A549 (cell line): ENCODE measurements around the gene ADORA2B. TPM values are rescaled to one million over a fixed set of nuclear protein-coding genes. Genes with fewer than 3 reads are reported as not detected.

Experiments used
- ATAC-seq, 2 experiments: fragments of 200-7000 bp in 1 of 2; fragments of >200 bp in 1 of 2; cut with Nextera tagmentation in 1 of 2; cut with Tn5 transposase in 1 of 2; 3 replicates each; pipeline versions ENCODE4 v1.8.0 to v1.9.1; 2018 to 2020; ENCODE audit warnings: mild to moderate bottlenecking in 1 of 2, moderate library complexity in 1 of 2
- CTCF ChIA-PET: fragments of 300-600 bp; sonication (Branson Sonifier 250); formaldehyde crosslinking; extraction: SDS; loops from one replicate; lab custom pipeline; 2021; ENCODE audit warnings: antibody characterized with exemption, inconsistent platforms; lab: Yijun Ruan, JAX
- POLR2A ChIA-PET: fragments of 350-600 bp; formaldehyde crosslinking; extraction: SDS; loops from one replicate; lab custom pipeline; 2021; ENCODE audit warnings: antibody characterized with exemption, inconsistent platforms; lab: Yijun Ruan, JAX
- DNase-seq, 2 experiments: peaks; one replicate each; pipeline versions ENCODE4 v3.0.0 to v3.0.0-alpha.2; 2011 to 2016; ENCODE audit warnings: low read depth in 1 of 2, low spot score in 1 of 2
- FAIRE-seq: peaks from 2 replicates; lab custom pipeline; 2011; peaks lifted over from hg19 to GRCh38; lab: Jason Lieb, UNC
- H3K27ac ChIP-seq, 2 experiments: fragments of >200 bp; sonication (Bioruptor Twin); formaldehyde crosslinking; 3 replicates each; pipeline ENCODE4 v1.5.1; 2016 to 2017
- H3K4me1 ChIP-seq: fragments of >200 bp; sonication (Bioruptor Twin); formaldehyde crosslinking; 3 replicates; pipeline ENCODE4 v1.6.1; 2016
- H3K4me2 ChIP-seq: fragments of >200 bp; sonication (Bioruptor Twin); formaldehyde crosslinking; 3 replicates; pipeline ENCODE4 v1.6.1; 2016
- H3K4me3 ChIP-seq: fragments of >200 bp; sonication (Bioruptor Twin); formaldehyde crosslinking; 3 replicates; pipeline ENCODE4 v1.5.1; 2016
- H3K9me3 ChIP-seq: fragments of >200 bp; sonication (Bioruptor Twin); formaldehyde crosslinking; 3 replicates; pipeline ENCODE4 v1.6.1; 2016
- BHLHE40 ChIP-seq: IDR thresholded peaks from 2 replicates; pipeline ENCODE4 v1.6.1; 2012; ENCODE audit warnings: low read depth, low read length, inconsistent platforms
- CBX2 ChIP-seq: fragments of 200-600 bp; sonication (generic); IDR thresholded peaks from 2 replicates; pipeline ENCODE4 v1.6.1; 2016; ENCODE audit warnings: low read depth, mild to moderate bottlenecking, borderline replicate concordance
- CBX8 ChIP-seq: fragments of 200-600 bp; sonication (generic); IDR thresholded peaks from 2 replicates; pipeline ENCODE4 v1.6.1; 2016
- CEBPB ChIP-seq, 2 experiments: fragments of >200 bp in 1 of 2; sonication (Bioruptor Twin) in 1 of 2; formaldehyde crosslinking in 1 of 2; IDR thresholded peaks; 2 replicates each; pipeline ENCODE4 v1.6.1; 2012 to 2016
- CHD4 ChIP-seq: fragments of 200-600 bp; sonication (generic); IDR thresholded peaks from 2 replicates; pipeline ENCODE4 v1.6.1; 2016; ENCODE audit warnings: antibody characterized with exemption, mild to moderate bottlenecking, borderline replicate concordance
- EP300 ChIP-seq, 2 experiments: fragments of >200 bp; sonication (Bioruptor Twin); formaldehyde crosslinking; IDR thresholded peaks; 2 replicates in 1 of 2; 3 replicates in 1 of 2; pipeline ENCODE4 v1.6.1; 2016 to 2017
- ESRRA ChIP-seq: fragments of 150-350 bp; IDR thresholded peaks from 2 replicates; pipeline ENCODE4 v1.6.1; 2014; ENCODE audit warnings: mild to moderate bottlenecking, low read length, borderline replicate concordance
- FOSB ChIP-seq: fragments of 250-450 bp; sonication (Bioruptor Pico); IDR thresholded peaks from 2 replicates; pipeline ENCODE4 v1.5.0; 2020; ENCODE audit warnings: mild to moderate bottlenecking, moderate library complexity
- FOSL2 ChIP-seq, 2 experiments: fragments of 450-650 bp in 1 of 2; fragments of >200 bp in 1 of 2; sonication (Bioruptor Twin) in 1 of 2; formaldehyde crosslinking; IDR thresholded peaks; 2 replicates each; pipeline versions ENCODE4 v1.5.0 to v1.6.1; 2016 to 2020; ENCODE audit warnings: mild to moderate bottlenecking in 1 of 2, moderate library complexity in 1 of 2
- GATA3 ChIP-seq: IDR thresholded peaks from 2 replicates; pipeline ENCODE4 v1.6.1; 2012; ENCODE audit warnings: borderline replicate concordance
- HDAC2 ChIP-seq: fragments of 200-600 bp; sonication (generic); IDR thresholded peaks from 2 replicates; pipeline ENCODE4 v1.6.1; 2016
- HOXA7 ChIP-seq: fragments of 250-450 bp; sonication (Bioruptor Pico); IDR thresholded peaks from 2 replicates; pipeline ENCODE4 v1.5.0; 2020; ENCODE audit warnings: mild to moderate bottlenecking, moderate library complexity
- HOXB5 ChIP-seq: fragments of 250-450 bp; sonication (Bioruptor Pico); IDR thresholded peaks from 2 replicates; pipeline ENCODE4 v1.5.0; 2020; ENCODE audit warnings: mild to moderate bottlenecking, moderate library complexity
- JUN ChIP-seq, 2 experiments: fragments of >200 bp; sonication (Bioruptor Twin); formaldehyde crosslinking; IDR thresholded peaks; 2 replicates in 1 of 2; 3 replicates in 1 of 2; pipeline ENCODE4 v1.6.1; 2016 to 2017
- JUNB ChIP-seq: fragments of >200 bp; sonication (Bioruptor Twin); formaldehyde crosslinking; IDR thresholded peaks from 2 replicates; pipeline ENCODE4 v1.6.1; 2016
- KDM1A ChIP-seq: fragments of 200-600 bp; sonication (generic); IDR thresholded peaks from 2 replicates; pipeline ENCODE4 v1.6.1; 2016; ENCODE audit warnings: low read depth, mild to moderate bottlenecking
- MAFK ChIP-seq: fragments of 450-650 bp; IDR thresholded peaks from 2 replicates; pipeline ENCODE4 v1.6.1; 2014; ENCODE audit not compliant: partially characterized antibody
- MAZ ChIP-seq: fragments of 150-350 bp; IDR thresholded peaks from 2 replicates; pipeline ENCODE4 v1.6.1; 2014; ENCODE audit warnings: antibody characterized with exemption, low read depth, low read length, borderline replicate concordance
- MYC ChIP-seq: IDR thresholded peaks from 2 replicates; pipeline ENCODE4 v1.6.1; 2012; ENCODE audit warnings: mild to moderate bottlenecking, inconsistent platforms, low read length, improper control_type of control experiment, borderline replicate concordance
- NFE2L2 ChIP-seq: fragments of 150-350 bp; conservative IDR thresholded peaks from 2 replicates; pipeline ENCODE4 v1.6.1; 2014; ENCODE audit warnings: low read length
- NPAS2 ChIP-seq: fragments of 250-450 bp; sonication (Bioruptor Pico); IDR thresholded peaks from 2 replicates; pipeline ENCODE4 v1.8.0; 2022; ENCODE audit warnings: mild to moderate bottlenecking, moderate library complexity, borderline replicate concordance
- PHF8 ChIP-seq: fragments of 200-600 bp; sonication (generic); IDR thresholded peaks from 2 replicates; pipeline ENCODE4 v1.6.1; 2016; ENCODE audit warnings: low read depth, mild to moderate bottlenecking, antibody characterized with exemption, moderate library complexity, borderline replicate concordance
- RAD21 ChIP-seq, 2 experiments: fragments of >200 bp in 1 of 2; sonication (Bioruptor Twin) in 1 of 2; formaldehyde crosslinking in 1 of 2; IDR thresholded peaks in 1 of 2; conservative IDR thresholded peaks in 1 of 2; 2 replicates in 1 of 2; 3 replicates in 1 of 2; pipeline ENCODE4 v1.6.1; 2012 to 2018; ENCODE audit warnings: inconsistent platforms in 1 of 2
- RARB ChIP-seq: fragments of 250-450 bp; sonication (Bioruptor Pico); IDR thresholded peaks from 2 replicates; pipeline ENCODE4 v1.8.0; 2021; ENCODE audit warnings: mild to moderate bottlenecking, moderate library complexity
- RFX5 ChIP-seq: fragments of 450-650 bp; IDR thresholded peaks from 2 replicates; pipeline ENCODE4 v1.7.1; 2014; ENCODE audit warnings: antibody characterized with exemption, mild to moderate bottlenecking, moderate library complexity
- SREBF2 ChIP-seq: fragments of 450-650 bp; IDR thresholded peaks from 2 replicates; pipeline ENCODE4 v1.6.1; 2014; ENCODE audit warnings: mild to moderate bottlenecking, moderate library complexity
- TFCP2L1 ChIP-seq: fragments of 250-450 bp; sonication (Bioruptor Pico); IDR thresholded peaks from 2 replicates; pipeline ENCODE4 v1.5.0; 2021; ENCODE audit warnings: mild to moderate bottlenecking
- TP53 ChIP-seq: fragments of 250-450 bp; sonication (Bioruptor Pico); IDR thresholded peaks from 2 replicates; pipeline ENCODE4 v1.5.0; 2021; ENCODE audit warnings: mild to moderate bottlenecking, moderate library complexity
- ZC3H11A ChIP-seq: fragments of 450-650 bp; IDR thresholded peaks from 2 replicates; pipeline ENCODE4 v1.6.1; 2014; ENCODE audit warnings: antibody characterized with exemption, mild to moderate bottlenecking
- WGBS: methylation state at CpG from one replicate; pipeline ENCODE4 v1.1.6; 2017; ENCODE audit errors: missing lambda C conversion rate; 5-methylcytosine and 5-hydroxymethylcytosine counted together
- polyA plus RNA-seq, 4 experiments: library from polyadenylated mRNA; depleted of rRNA in 3 of 4; stranded (reverse); fragments of >200 nt; fragmentation: RNase III in 1 of 4; extraction: RNeasy Plus Mini Kit Qiagen cat#74134 plus additional on column Dnase treatment in 1 of 4; gene quantifications; 2 replicates in 3 of 4; 3 replicates in 1 of 4; pipeline ENCODE4 v1.2.3, GENCODE V29; 2011 to 2017
- TF ChIP-seq, protein P1 (sequence below): fragments of 450-650 bp; IDR thresholded peaks from 2 replicates; pipeline ENCODE4 v1.6.1; 2014; ENCODE audit warnings: antibody characterized with exemption
- TF ChIP-seq, protein P2 (sequence below): fragments of 250-450 bp; sonication (Bioruptor Pico); IDR thresholded peaks from 2 replicates; pipeline ENCODE4 v1.5.0; 2020; ENCODE audit warnings: low read depth, mild to moderate bottlenecking, moderate library complexity
- TF ChIP-seq, protein P3 (sequence below): IDR thresholded peaks from 2 replicates; pipeline ENCODE4 v1.6.1; 2012; ENCODE audit warnings: low read depth, borderline replicate concordance
- TF ChIP-seq, protein P4 (sequence below): IDR thresholded peaks from 2 replicates; pipeline ENCODE4 v1.6.1; 2012
- TF ChIP-seq, protein P5 (sequence below): fragments of >200 bp; sonication (Bioruptor Twin); formaldehyde crosslinking; IDR thresholded peaks from 3 replicates; pipeline ENCODE4 v1.6.1; 2016
- TF ChIP-seq, protein P6 (sequence below): fragments of >200 bp; sonication (Bioruptor Twin); formaldehyde crosslinking; IDR thresholded peaks from 2 replicates; pipeline ENCODE4 v1.6.1; 2016
- TF ChIP-seq, protein P7 (sequence below): fragments of 150-350 bp; IDR thresholded peaks from 2 replicates; pipeline ENCODE4 v1.6.1; 2014; ENCODE audit warnings: low read depth, mild to moderate bottlenecking, low read length

The ADORA2B gene
- polyA plus RNA-seq, 2 of the 4 experiments (the other 2 are of a cell fraction), result 5.7 to 10.2 TPM

DNA sequence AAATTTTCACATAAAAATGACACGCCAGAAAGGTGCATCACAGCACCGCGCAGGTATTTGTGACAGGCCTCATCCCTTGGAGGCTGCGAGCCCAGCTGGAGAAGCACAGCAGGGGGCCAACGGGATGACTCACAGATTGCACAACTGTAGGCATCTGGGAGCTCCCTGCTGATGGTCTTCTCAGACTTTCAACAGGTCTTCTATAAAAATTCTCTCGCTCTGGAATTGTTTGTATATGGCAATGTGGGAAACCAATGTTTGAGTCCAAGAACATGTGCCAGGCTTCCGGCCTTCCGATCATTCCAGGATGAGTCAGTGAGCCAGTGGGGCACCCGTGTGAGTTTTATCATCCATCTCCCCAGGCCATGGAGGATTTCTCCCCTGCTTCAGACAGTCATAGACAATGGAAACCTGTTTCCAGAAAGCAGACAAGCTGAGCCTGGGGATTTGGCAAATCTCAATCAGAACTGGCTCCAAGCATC is 24.1 kb upstream of the ADORA2B start:
- 6% methylated on average over 9 of the region's 9 CpGs for WGBS
- DNase-seq (peak; percentile 77 to 95), FAIRE-seq (peak; percentile 100), ATAC-seq (peak; percentile 89 to 96)
- Histone ChIP-seq H3K27ac (peak overlapping the region; percentile 71 to 84), H3K4me1 (peaks cover 33% of the 10 kb centered on the region), H3K4me2 (peak overlapping the region; percentile 35), H3K9me3 (peaks cover 10% of the 10 kb centered on the region; the same call in 2 of the 3 replicates), H3K4me3 (no peak overlapping the region)
- POLR2A ChIA-PET, result interaction anchor here (0.7 to 1.0 kb wide), 3 partner anchors 37 to 78 kb away, joined by 3 to 8 read pairs (median 4); partner anchors contain the start of gene ZSWIM7
- CTCF ChIA-PET, result interaction anchor here (0.9 to 2.6 kb wide), 3 partner anchors 10 to 31 kb away, joined by 3 to 20 read pairs (median 6); partner anchors contain the start of gene ADORA2B
- TF ChIP-seq CEBPB (IDR thresholded peaks at IDR 0.05), result peak; percentile 99 to 100
- TF ChIP-seq PHF8, result no peak
- peak; percentile 100 for TF ChIP-seq FOSL2 (IDR thresholded peaks at IDR 0.05)
- peak; percentile 99 for TF ChIP-seq FOSL2 (CRISPR knock-in tag; IDR thresholded peaks at IDR 0.05)
- peak; percentile 65; the same call in 1 of the 2 replicates for TF ChIP-seq NPAS2 (CRISPR knock-in tag)
- no peak for TF ChIP-seq SREBF2
- no peak for TF ChIP-seq MAZ
- no peak for TF ChIP-seq CBX8
- peak; percentile 100 for TF ChIP-seq JUNB
- TF ChIP-seq ESRRA, result no peak
- peak; percentile 89 to 95; a peak in 3 of 5 replicates for TF ChIP-seq EP300 (IDR thresholded peaks at IDR 0.05)
- peak; percentile 94 for TF ChIP-seq GATA3
- TF ChIP-seq, protein P1, sequence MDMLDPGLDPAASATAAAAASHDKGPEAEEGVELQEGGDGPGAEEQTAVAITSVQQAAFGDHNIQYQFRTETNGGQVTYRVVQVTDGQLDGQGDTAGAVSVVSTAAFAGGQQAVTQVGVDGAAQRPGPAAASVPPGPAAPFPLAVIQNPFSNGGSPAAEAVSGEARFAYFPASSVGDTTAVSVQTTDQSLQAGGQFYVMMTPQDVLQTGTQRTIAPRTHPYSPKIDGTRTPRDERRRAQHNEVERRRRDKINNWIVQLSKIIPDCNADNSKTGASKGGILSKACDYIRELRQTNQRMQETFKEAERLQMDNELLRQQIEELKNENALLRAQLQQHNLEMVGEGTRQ, result no peak
- TF ChIP-seq, protein P2, sequence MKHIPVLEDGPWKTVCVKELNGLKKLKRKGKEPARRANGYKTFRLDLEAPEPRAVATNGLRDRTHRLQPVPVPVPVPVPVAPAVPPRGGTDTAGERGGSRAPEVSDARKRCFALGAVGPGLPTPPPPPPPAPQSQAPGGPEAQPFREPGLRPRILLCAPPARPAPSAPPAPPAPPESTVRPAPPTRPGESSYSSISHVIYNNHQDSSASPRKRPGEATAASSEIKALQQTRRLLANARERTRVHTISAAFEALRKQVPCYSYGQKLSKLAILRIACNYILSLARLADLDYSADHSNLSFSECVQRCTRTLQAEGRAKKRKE (CRISPR knock-in tag), result peak; percentile 88; the same call in 1 of the 2 replicates
- no peak for TF ChIP-seq CBX2
- TF ChIP-seq RAD21 (conservative IDR thresholded peaks at IDR 0.05 in 1 of 2, IDR thresholded peaks at IDR 0.05 in 1 of 2), result peak; percentile 22 to 65
- no peak for TF ChIP-seq HOXA7 (CRISPR knock-in tag)
- TF ChIP-seq BHLHE40, result 0 out of 2 replicates have a peak, but pooled peaks have one; percentile 29
- peak; percentile 96 to 99; a peak in 4 of 5 replicates for TF ChIP-seq JUN (IDR thresholded peaks at IDR 0.05)
- 0 out of 2 replicates have a peak, but pooled peaks have one; percentile 3 for TF ChIP-seq HOXB5 (CRISPR knock-in tag)
- no peak for TF ChIP-seq RARB (CRISPR knock-in tag)
- TF ChIP-seq, protein P3, sequence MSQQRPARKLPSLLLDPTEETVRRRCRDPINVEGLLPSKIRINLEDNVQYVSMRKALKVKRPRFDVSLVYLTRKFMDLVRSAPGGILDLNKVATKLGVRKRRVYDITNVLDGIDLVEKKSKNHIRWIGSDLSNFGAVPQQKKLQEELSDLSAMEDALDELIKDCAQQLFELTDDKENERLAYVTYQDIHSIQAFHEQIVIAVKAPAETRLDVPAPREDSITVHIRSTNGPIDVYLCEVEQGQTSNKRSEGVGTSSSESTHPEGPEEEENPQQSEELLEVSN, result no peak
- TF ChIP-seq, protein P4, sequence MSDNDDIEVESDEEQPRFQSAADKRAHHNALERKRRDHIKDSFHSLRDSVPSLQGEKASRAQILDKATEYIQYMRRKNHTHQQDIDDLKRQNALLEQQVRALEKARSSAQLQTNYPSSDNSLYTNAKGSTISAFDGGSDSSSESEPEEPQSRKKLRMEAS, result peak; percentile 93
- TF ChIP-seq, protein P5, sequence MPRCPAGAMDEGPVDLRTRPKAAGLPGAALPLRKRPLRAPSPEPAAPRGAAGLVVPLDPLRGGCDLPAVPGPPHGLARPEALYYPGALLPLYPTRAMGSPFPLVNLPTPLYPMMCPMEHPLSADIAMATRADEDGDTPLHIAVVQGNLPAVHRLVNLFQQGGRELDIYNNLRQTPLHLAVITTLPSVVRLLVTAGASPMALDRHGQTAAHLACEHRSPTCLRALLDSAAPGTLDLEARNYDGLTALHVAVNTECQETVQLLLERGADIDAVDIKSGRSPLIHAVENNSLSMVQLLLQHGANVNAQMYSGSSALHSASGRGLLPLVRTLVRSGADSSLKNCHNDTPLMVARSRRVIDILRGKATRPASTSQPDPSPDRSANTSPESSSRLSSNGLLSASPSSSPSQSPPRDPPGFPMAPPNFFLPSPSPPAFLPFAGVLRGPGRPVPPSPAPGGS, result peak; percentile 96
- TF ChIP-seq KDM1A, result 0 out of 2 replicates have a peak, but pooled peaks have one; percentile 10
- TF ChIP-seq RFX5, result no peak
- peak; percentile 75 for TF ChIP-seq MYC
- no peak for TF ChIP-seq MAFK
- TF ChIP-seq, protein P6, sequence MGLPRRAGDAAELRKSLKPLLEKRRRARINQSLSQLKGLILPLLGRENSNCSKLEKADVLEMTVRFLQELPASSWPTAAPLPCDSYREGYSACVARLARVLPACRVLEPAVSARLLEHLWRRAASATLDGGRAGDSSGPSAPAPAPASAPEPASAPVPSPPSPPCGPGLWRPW, result peak; percentile 95
- no peak for TF ChIP-seq TFCP2L1 (CRISPR knock-in tag)
- TF ChIP-seq CHD4, result no peak
- TF ChIP-seq ZC3H11A, result no peak
- TF ChIP-seq HDAC2, result no peak
- no peak for TF ChIP-seq NFE2L2
- no peak for TF ChIP-seq TP53 (CRISPR knock-in tag)
- TF ChIP-seq FOSB (CRISPR knock-in tag), result peak; percentile 71; the same call in 1 of the 2 replicates
- TF ChIP-seq, protein P7, sequence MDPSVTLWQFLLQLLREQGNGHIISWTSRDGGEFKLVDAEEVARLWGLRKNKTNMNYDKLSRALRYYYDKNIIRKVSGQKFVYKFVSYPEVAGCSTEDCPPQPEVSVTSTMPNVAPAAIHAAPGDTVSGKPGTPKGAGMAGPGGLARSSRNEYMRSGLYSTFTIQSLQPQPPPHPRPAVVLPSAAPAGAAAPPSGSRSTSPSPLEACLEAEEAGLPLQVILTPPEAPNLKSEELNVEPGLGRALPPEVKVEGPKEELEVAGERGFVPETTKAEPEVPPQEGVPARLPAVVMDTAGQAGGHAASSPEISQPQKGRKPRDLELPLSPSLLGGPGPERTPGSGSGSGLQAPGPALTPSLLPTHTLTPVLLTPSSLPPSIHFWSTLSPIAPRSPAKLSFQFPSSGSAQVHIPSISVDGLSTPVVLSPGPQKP, result no peak
